HT-29 (cell line): ENCODE results near the gene GABARAPL1. TPM values are rescaled to one million over a fixed set of nuclear protein-coding genes. Genes with fewer than 3 reads are reported as not detected.
"Not testable (repeated sequence)": the region's sequence is repeated elsewhere in the genome, so short reads cannot be mapped to it uniquely, and the experiment has no call there.

Source experiments
- DNase-seq: peaks from one replicate; pipeline ENCODE4 v3.0.0-alpha.2; 2015; ENCODE audit warnings: low spot score
- total RNA-seq: library from RNA; depleted of rRNA; stranded (reverse); fragments of >200 nt; shearing (Covaris generic); gene quantifications from 2 replicates; pipeline ENCODE4 v1.2.3, GENCODE V29; 2014; rRNA removed

Gene GABARAPL1
- 7.9 and 17.4 TPM in 2 replicates for total RNA-seq

GRCh38 chr12:10212739-10213131 lies at the start of gene GABARAPL1:
Gene GABARAPL1, plus strand, starts transcription at chr12:10212877. Its CDS starts 253 bp downstream, at chr12:10213130.
- DNase-seq, result peak; percentile 77

- no peak for DNase-seq
Observed at GRCh38 chr12:10163084-10163483, 49.6 kb upstream of the GABARAPL1 start.

- no peak for DNase-seq
Observed at GRCh38 chr12:10165421-10165820, 47.3 kb upstream of the GABARAPL1 start.

- no peak for DNase-seq
Observed at GRCh38 chr12:10167599-10167998, 45.1 kb upstream of the GABARAPL1 start.

GRCh38 chr12:10169104-10169503 lies 43.6 kb upstream of the GABARAPL1 start:
- DNase-seq, result no peak

- DNase-seq, result no peak
Observed at GRCh38 chr12:10170216-10170615, 42.5 kb upstream of the GABARAPL1 start.

- no peak for DNase-seq
Observed at GRCh38 chr12:10171973-10172728, 40.5 kb upstream of the GABARAPL1 start, which contains the start of gene OLR1. Gene OLR1, minus strand, starts transcription at chr12:10172132. Its CDS starts 55 bp downstream, at chr12:10172077.

- no peak for DNase-seq
Observed at GRCh38 chr12:10174986-10175614, 37.6 kb upstream of the GABARAPL1 start.

GRCh38 chr12:10175846-10176636 lies 36.6 kb upstream of the GABARAPL1 start:
- peak; percentile 21 for DNase-seq

GRCh38 chr12:10178821-10179220 lies 33.9 kb upstream of the GABARAPL1 start, which contains the start of gene TMEM52B:
Gene TMEM52B, plus strand, starts transcription at chr12:10179032. Its CDS starts 543 bp downstream, at chr12:10179575.
- no peak for DNase-seq

GRCh38 chr12:10179776-10180181 lies 32.9 kb upstream of the GABARAPL1 start:
- no peak for DNase-seq

GRCh38 chr12:10182354-10183049 lies 30.2 kb upstream of the GABARAPL1 start:
- no peak for DNase-seq

GRCh38 chr12:10184261-10184843 lies 28.3 kb upstream of the GABARAPL1 start:
- no peak for DNase-seq

GRCh38 chr12:10186299-10186698 lies 26.4 kb upstream of the GABARAPL1 start:
- no peak for DNase-seq

- not testable (repeated sequence) for DNase-seq
Observed at GRCh38 chr12:10186958-10187357, 25.7 kb upstream of the GABARAPL1 start.

- DNase-seq, result no peak
Observed at GRCh38 chr12:10189653-10190052, 23.0 kb upstream of the GABARAPL1 start.

- DNase-seq, result peak; percentile 72
Observed at GRCh38 chr12:10190558-10191388, 21.9 kb upstream of the GABARAPL1 start.

GRCh38 chr12:10191865-10192264 lies 20.8 kb upstream of the GABARAPL1 start:
- DNase-seq, result no peak

GRCh38 chr12:10194160-10194670 lies 18.5 kb upstream of the GABARAPL1 start:
- DNase-seq, result no peak

GRCh38 chr12:10196210-10196609 lies 16.5 kb upstream of the GABARAPL1 start:
- DNase-seq, result no peak
